Left ventricle myocardium inferior (tissue), 1 donor: ENCODE results near the gene ZNF143. TPM values are rescaled to one million over a fixed set of nuclear protein-coding genes. Genes with fewer than 3 reads are reported as not detected.
A peak's percentile ranks its signal among the peaks of the same experiment; 100 is the strongest.

Experiments
- DNase-seq: peaks from one replicate; pipeline ENCODE4 v3.0.0-alpha.2; 2020
- H3K27ac ChIP-seq: fragments of 200-600 bp; replicated peaks from 2 replicates; pipeline ENCODE4 v1.8.0; 2021
- H3K27me3 ChIP-seq: fragments of 200-600 bp; 2 replicates; pipeline ENCODE4 v1.8.0; 2021; ENCODE audit warnings: low read depth
- H3K36me3 ChIP-seq: fragments of 200-600 bp; 2 replicates; pipeline ENCODE4 v1.8.0; 2021
- H3K4me1 ChIP-seq: fragments of 200-600 bp; 2 replicates; pipeline ENCODE4 v1.8.0; 2021
- H3K4me3 ChIP-seq: fragments of 200-600 bp; 2 replicates; pipeline ENCODE4 v1.8.0; 2021; ENCODE audit warnings: mild to moderate bottlenecking, moderate library complexity
- H3K9me3 ChIP-seq: fragments of 200-600 bp; replicated peaks from 2 replicates; pipeline ENCODE4 v1.8.0; 2021
- CTCF ChIP-seq: fragments of 200-600 bp; IDR thresholded peaks from 2 replicates; pipeline ENCODE4 v1.8.0; 2021; ENCODE audit warnings: antibody characterized with exemption, mild to moderate bottlenecking, borderline replicate concordance
- intact Hi-C: fragments of 100-400 bp; cut with micrococcal nuclease; formaldehyde crosslinking; loops from one replicate; pipeline ENCODE4 v1.11.0; 2022
- total RNA-seq: library from RNA; stranded (reverse); fragmentation: NEBNext Ultra II Directional; extraction: Animal tissue kit (Norgen Biotek cat#: 25700); gene quantifications from one replicate; pipeline ENCODE4 v1.2.1, GENCODE V29; 2021
- donor health status: DM: no; HTN: yes; CAD: no; lungs with severe emphysema.

The ZNF143 gene
- total RNA-seq, 1 donor from 2014 or later = 21.7 TPM

- Histone ChIP-seq H3K4me1 (peaks cover 63% of the 10 kb centered on the region), H3K27ac (no peak overlapping the region), H3K27me3 (no peaks in the 10 kb centered on the region), H3K4me3 (no peak overlapping the region), H3K9me3 (no peaks in the 10 kb centered on the region), H3K36me3 (no peaks in the 10 kb centered on the region)
- TF ChIP-seq CTCF = no peak
- intact Hi-C loops = no loop called here
- no peak for DNase-seq
Observed at GRCh38 chr11:9571071-9571762, 110.4 kb downstream of the ZNF143 start.

- no peaks in the 10 kb centered on the region for H3K36me3 ChIP-seq
- no peaks in the 10 kb centered on the region for H3K9me3 ChIP-seq
- no peak for TF ChIP-seq CTCF
- DNase-seq = no peak
- intact Hi-C loops = no loop called here
- no peak overlapping the region for H3K27ac ChIP-seq
- H3K4me1 ChIP-seq = peaks cover 63% of the 10 kb centered on the region
- no peak overlapping the region for H3K4me3 ChIP-seq
- no peaks in the 10 kb centered on the region for H3K27me3 ChIP-seq
Observed at GRCh38 chr11:9571763-9572115, 110.9 kb downstream of the ZNF143 start.

- Histone ChIP-seq H3K36me3 (peaks cover 7% of the 10 kb centered on the region), H3K27ac (peak within 1 kb of the TSS; percentile 98), H3K4me3 (peak within 1 kb of the TSS; percentile 84), H3K27me3 (no peaks in the 10 kb centered on the region), H3K4me1 (peaks cover 65% of the 10 kb centered on the region), H3K9me3 (no peaks in the 10 kb centered on the region)
- no peak for TF ChIP-seq CTCF
- DNase-seq = peak; percentile 98
- intact Hi-C loops = no loop called here
Observed at GRCh38 chr11:9573052-9573774, 112.4 kb downstream of the ZNF143 start, which contains the start of gene WEE1. WEE1 (plus strand) TSS chr11:9573670; CDS start chr11:9573934, 264 bp downstream.

GRCh38 chr11:9573775-9574621 lies 113.2 kb downstream of the ZNF143 start:
- no peak for TF ChIP-seq CTCF
- Histone ChIP-seq H3K27me3 (no peaks in the 10 kb centered on the region), H3K27ac (peak overlapping the region; percentile 98), H3K4me3 (peak overlapping the region; percentile 84), H3K4me1 (peaks cover 65% of the 10 kb centered on the region), H3K9me3 (no peaks in the 10 kb centered on the region), H3K36me3 (peaks cover 7% of the 10 kb centered on the region)
- DNase-seq = peak; percentile 37
- intact Hi-C loops = no loop called here

- intact Hi-C loops = no loop called here
- peaks cover 58% of the 10 kb centered on the region for H3K4me1 ChIP-seq
- TF ChIP-seq CTCF = no peak
- H3K27ac ChIP-seq = peak overlapping the region; percentile 98
- no peaks in the 10 kb centered on the region for H3K9me3 ChIP-seq
- H3K4me3 ChIP-seq = peak overlapping the region; percentile 84
- peak; percentile 29 for DNase-seq
- H3K27me3 ChIP-seq = no peaks in the 10 kb centered on the region
- H3K36me3 ChIP-seq = peaks cover 7% of the 10 kb centered on the region
Observed at GRCh38 chr11:9574622-9575259, 113.9 kb downstream of the ZNF143 start.
